GM11168 (cell line): ENCODE results near the gene ACOT8.

ENCODE experiments used
- in situ Hi-C: fragments of 300-500 bp; cut with MboI; formaldehyde crosslinking; loops from one replicate; pipeline ENCODE4 v1.12.0; 2022; ENCODE audit warnings: low sequenced_read_pairs; ENCODE audit not compliant: unreplicated experiment

ACOT8 gene

DNA sequence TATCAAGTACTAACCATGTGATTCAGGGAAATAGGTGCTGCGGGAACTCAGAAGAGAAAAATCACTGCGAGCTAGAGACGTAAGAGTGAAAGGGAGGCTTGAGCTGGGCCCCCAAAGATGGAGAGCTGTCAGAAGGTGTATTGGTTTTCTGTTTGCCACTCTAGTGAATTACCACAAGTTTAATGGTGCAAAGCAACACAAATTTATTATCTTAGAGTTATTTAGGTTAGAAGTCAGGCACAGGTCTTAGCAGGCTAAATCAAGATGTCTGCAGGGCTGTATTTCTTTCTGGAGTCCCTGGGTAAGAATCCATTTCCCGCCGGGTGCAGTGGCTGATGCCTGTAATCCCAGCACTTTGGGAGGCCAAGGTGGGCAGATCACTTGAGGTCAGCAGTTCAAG is 2.7 kb upstream of the ACOT8 start:
- in situ Hi-C loops = no loop called here

DNA sequence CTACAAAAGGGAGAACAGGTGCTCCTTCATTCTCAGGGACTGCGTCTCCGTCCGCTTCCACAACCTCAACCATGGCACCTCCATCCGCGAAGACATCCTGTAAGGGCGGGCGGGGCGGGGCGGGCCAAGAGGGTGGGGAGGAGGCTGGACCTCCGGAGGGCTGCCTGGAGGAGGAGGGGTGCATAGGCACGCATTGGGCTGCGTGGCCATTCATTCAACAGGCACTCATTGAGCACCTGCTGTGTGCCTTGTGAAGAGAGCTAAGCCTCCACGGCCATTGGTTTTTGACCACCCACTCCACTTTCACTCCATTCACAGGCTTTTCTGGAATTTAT is 657 bp upstream of the ACOT8 start:
- in situ Hi-C loops = no loop called here

DNA sequence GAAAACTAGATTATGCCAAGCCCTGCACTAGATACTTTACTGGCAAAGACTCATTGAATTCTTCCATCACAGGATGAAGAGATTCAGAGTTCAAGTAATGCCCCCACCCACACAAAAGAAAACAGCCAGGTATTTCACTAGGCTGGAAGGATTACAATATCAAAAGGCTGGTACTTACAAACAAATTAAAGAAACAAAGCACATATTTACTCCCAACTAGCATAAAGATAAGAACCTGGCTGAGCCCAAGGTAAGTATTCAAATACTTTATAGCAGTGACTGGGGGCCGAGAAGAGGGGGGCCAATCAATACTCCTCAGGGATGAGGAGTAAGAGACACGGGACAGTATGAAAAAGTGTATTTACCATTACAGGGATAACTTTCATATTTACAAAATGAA is 3.7 kb downstream of the ACOT8 start:
- in situ Hi-C loops = no loop called here

DNA sequence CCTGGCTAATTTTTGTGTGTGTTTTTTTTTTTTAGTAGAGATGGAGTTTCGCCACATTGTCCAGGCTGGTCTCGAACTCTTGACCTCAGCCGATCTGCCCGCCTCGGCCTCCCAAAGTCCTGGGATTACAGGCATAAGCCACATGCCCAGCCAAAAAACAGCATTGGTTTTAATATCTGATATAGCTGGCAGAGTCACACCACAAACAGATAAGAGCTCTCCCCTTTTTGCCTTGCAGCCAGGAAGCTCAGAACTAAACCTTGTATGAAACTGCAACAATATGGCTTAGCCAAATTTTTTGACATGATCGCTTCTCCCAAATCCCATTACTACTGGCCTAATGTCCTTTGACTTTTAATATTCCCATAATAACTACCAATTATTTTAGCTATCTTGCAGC is 4.9 kb downstream of the ACOT8 start:
- in situ Hi-C loops = no loop called here

DNA sequence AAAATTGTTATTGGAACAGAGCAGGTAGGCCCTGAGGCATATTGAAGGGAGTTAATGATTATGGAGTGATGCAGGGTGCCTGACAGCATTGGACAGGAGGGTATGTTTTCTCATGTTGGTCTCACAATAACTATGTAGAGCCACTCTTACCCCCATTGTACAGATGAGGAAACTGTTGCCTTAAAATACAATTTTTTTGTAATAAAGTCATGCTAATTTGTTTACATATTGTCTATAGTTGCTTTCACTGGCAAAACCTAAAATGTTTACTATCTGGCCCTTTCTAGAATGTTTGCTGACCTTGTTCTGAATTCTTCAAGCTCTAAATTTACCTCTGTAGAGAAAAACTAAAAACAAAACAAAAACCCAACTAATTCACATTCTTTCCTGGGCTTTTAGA is 5.7 kb downstream of the ACOT8 start:
- in situ Hi-C loops = no loop called here

DNA sequence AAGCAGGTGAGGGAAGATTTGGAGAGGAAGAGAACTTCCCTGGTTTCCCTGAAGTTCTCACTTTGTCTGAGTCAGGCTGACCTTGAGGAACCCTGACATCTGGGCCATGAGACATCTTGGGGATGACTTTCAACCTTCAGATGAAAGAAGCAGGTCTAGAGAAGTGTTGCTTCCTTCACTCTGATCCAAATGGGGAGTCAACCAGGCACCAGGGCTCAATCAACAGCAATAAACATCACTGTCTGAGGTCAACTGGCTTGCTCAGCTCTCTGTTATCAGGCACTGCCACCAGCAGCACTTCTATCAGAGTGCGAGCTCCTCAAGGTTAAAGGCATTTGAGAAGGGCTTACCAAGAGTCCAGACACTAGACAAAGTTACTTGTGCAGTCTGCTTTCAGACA is 6.3 kb downstream of the ACOT8 start:
- in situ Hi-C loops = no loop called here

DNA sequence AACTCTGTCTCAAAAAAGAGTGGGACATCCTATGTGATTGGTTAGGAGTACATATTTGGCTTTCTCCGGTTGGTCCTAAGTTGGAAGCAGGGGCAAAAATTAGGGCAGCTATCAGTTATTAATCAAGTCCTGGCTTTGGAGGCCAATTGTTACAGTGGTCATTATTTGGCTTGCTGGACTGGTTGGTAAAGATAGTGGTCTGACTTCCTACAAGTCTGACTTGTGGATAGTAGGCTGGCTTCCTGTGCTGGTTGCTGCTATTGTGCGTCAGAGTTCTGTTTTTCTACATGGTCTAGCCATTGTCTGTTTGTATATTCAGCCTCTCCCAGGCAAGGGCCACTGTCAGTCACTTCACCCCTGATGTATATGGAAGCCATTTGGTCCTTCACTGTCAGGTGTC is 7.0 kb downstream of the ACOT8 start:
- in situ Hi-C loops = no loop called here

DNA sequence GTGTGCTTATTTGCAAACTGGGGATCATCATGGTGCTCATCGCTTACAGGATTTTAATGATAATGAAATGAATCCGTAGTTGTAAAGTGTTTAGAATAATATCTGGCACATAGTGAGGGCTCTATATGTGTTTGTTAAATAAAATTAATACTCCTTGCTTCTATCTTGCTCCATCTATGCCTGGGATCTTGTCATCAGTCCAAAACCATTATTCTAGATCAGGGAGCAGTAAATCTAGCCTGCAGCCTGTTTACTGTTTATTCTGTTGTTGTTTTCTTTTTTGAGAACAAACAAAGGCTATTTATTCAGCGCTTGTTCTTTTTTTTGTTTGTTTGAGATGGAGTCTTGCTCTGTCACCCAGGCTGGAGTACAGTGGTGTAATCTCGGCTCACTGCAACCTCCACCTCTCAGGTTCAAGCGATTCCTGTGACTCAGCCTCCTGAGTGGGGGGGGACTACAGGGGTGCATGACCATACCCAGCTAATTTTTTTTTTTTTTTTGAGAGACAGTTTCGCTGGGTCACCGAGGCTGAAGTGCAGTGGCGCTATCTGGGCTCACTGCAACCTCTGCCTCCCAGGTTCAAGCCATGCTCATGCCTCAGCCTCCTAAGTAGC is 8.1 kb downstream of the ACOT8 start:
- in situ Hi-C loops = no loop called here

DNA sequence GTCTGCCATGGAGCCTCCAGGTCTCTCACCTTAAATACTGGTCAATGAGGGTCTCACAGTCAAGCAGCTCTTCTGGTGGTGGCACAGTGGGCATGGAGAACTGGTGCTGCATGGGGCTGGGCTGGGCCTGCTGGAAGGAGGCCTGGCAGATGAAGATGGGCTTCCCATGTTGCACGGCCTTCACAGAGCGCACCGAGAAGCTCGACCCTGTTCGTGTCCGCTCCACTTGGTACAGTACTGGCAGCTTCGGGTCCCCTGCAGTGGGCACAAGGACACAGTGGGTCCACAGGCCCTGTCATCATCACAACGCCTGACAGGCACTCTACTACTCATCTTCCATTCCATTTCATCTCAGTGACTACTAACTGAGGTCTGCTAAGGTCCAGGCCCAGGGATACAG is 8.8 kb downstream of the ACOT8 start:
- in situ Hi-C loops = no loop called here

DNA sequence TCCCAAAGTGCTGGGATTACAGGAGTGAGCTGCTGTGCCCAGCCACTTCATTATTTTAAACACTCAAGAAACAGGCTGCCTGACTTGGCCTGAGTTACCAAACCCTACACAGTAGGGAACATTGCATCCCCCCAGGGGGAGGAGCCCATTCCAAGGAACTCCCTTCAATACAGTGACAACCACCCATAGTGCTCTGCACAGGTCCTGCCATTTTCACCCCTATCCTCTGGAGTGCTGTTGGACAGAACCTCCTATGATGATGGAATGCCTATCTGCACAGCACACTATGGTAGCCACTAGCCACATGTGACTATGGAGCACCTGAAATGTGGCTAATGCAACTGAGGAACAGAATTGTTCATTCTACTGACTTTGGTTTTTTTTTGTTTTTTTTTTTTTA is 11.7 kb downstream of the ACOT8 start:
- in situ Hi-C loops = no loop called here

DNA sequence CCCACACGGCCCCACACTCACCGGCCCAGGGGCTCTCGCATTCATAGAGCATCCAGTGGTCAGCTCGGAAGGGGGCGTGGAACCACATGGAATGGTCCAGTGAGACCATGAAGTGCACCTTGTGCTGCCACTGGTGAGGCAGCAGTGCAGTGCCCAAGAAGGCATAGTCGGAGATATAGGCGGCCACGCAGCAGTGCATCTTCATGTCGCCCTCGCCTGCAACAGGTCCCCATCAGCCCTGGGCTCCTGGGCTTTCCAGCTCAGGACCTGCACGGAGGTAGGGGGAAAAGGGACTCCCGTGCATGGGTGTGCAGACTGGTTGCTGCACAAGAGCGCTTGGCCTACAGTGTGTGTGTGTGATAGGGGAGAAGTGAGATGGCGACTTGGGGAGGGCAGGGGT is 13.7 kb downstream of the ACOT8 start:
- in situ Hi-C loops = no loop called here

DNA sequence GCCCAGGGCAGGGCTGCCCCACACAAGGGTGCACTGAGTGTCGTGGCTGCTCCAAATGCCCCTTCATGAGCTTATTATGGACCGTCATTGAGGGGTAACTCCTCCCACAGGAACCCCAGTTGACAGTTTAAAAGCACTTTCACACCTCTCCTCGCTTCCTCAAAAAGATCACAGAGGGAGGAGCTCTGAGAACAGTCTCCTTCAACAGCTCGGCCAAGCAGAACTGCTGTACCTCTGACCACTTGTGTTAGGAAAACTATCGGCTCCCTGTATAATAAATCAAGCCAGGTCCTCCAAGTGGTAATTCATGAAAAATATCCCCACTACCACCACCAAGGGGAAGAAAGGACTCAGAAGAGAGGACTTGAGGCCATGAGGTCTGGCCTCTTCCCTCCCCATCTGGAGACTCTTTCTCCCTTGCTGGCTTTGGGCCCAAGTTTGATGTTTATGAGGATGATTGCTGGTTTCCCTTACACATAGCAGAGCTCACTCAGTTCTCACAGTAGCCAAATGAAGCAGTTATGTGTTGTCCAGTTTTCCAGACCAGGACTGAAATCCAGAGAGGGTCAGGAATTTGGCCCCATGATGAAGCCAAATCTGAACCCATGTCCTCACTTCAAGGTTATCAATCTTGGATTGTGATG is 14.9 kb downstream of the ACOT8 start:
- in situ Hi-C loops = no loop called here

DNA sequence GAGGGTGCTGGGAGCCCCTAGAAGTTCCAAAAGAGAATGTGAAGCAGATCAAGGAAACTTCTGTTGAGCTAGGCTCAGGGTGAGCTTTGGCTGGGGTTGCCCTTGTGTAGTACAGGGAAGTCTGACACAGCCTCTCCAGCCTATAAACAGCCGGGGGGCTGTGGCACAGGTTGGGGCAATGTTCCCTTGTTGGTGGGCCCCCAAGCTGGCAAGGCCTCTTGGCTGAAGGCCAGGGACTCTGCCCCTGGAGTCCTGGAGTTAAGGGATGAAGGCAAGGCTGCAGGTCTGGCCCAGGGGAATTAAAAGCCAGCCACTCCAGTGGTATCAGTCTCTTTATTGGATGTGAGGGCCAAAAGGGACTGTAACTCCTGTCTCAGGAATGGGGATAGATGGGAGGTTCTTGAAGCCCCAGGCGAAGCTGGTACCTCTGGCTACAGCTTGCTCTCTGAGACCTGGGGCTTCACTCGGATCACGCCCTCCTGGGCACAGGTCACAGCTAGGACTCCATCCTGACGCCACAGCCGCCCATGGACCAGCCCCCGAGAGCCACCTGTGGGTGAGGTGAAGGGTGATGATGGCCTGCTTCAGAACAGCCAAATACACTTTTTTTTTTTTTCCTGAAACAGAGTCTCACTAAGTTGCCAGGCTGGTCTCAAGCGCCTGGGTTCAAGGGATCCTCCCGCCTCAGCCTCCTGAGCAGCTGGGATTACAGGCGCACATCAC is 15.6 kb downstream of the ACOT8 start:
- in situ Hi-C loops = no loop called here

DNA sequence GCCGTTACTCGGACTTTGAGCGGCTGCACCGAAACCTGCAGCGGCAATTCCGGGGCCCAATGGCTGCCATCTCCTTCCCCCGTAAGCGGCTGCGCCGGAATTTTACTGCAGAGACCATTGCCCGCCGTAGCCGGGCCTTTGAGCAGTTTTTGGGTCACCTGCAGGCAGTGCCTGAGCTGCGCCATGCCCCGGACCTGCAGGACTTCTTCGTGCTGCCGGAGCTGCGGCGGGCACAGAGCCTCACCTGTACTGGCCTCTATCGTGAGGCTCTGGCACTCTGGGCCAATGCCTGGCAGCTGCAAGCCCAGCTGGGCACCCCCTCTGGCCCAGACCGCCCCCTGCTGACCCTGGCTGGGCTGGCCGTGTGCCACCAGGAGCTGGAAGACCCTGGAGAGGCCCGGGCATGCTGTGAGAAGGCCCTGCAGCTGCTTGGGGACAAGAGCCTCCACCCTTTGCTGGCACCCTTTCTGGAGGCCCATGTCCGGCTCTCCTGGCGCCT is 16.4 kb downstream of the ACOT8 start:
- in situ Hi-C loops = no loop called here

DNA sequence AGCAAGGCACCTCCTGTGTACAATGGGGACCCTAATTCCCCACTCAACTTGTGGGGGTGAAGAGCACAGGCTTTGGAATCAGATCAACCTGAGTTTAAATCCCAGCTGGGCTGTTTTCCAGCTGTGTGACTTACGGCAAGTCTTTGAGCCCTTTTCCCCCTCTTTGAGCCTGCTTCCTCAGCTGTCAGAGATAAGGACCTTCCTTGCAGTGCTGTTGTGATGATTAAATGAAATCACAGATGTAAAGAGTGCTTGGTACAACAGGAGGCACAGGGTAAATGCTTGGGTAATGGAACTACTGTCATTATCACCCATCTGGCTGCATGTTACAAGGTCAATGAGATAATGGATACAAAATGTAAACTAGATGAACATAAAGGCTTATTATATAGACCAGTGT is 20.4 kb downstream of the ACOT8 start:
- in situ Hi-C loops = no loop called here

DNA sequence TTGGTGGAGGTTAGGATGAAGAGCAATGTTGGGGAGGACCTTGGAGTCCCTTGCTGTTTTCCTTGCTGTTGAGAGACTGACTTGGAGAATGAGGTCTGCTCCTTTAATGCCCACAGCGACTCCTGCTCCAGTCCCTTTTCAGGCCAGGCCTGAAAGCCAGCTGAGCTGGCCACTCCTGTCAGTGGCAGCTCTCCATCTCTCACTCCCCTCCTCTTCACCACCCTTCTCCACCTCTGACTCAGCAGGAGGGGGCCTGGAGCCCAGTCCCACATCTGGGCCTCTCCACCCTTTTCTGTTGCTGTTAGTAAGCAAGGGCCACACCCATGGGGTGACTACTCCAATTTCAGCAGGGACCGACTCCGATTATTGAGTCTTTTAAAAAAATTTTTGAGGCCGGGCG is 21.4 kb downstream of the ACOT8 start:
- in situ Hi-C loops = no loop called here

DNA sequence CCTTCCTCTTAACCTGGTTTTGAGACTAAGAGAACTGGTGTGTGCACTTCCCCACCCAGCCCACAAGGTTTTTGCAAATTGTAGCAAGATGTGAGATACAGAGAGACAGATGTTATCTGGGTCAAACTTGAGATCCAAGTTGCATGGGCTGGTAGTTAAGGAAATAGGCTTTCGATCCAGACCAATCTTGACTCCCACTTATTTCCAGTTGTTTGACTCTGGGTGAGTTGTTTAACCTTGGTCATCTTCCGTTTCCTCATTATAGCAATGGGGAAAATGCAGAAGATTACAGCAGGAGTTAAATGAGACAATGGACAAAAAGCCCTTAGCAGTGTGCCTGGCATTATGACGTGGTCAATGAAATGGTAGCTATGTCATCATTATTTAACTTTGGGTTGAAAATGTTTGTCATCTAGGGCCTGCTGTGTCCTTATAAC is 21.8 kb downstream of the ACOT8 start:
- in situ Hi-C loops = no loop called here

DNA sequence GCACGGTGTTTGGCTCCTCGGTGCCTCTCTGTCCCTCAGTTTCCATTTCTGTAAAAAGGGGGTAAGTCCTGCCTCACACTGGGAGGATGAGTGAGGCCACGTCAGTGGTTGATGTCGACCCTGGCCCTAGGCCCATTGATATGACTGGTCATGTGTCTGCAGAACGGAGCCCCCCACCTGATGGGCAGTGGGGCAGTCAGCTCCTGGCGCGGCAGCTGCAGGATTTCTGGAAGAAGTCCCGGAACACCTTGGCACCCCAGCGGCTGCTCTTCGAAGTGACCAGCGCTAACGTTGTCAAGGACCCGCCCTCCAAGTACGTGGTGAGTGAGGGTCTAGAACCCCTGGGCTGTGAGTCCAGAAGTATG is 22.4 kb downstream of the ACOT8 start:
- in situ Hi-C loops = no loop called here

DNA sequence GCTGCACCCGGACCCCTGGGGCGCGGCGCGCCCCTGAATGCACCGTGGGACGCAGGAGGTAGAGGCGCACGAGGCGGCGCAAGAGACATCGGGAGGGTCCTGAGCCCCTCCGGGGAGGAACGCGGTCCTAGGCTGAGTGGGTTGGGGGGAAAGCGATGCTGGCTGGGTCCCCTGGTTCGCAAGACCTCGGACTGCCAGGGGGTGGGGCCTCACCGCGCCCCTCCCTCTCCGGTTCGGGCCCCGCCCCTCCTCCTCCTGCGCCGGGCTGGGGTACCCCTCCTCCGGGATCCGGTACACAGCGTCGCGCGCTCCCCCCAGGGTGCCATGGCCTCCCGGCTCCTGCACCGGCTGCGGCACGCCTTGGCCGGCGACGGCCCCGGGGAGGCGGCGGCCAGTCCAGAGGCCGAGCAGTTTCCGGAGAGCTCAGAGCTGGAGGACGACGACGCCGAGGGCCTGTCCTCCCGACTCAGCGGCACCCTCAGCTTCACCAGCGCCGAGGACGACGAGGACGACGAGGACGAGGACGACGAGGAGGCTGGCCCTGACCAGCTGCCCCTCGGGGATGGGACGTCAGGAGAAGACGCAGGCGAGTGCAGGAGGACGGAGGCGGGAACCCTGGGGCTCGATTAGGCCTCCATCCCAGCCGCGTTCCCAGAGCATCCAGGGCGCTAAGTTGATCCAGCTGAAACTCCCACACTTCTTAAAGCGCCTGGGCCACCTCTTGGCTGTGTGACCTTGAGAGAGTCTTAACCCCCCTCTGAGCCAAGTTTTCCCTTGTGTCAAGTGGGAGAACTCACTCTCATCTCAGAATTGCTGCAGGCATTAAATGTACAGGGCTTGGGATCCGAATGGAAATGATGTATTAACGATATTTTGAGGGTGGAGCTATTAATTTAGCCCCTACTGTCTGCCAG is 23.1 kb downstream of the ACOT8 start:
- in situ Hi-C loops = no loop called here

DNA sequence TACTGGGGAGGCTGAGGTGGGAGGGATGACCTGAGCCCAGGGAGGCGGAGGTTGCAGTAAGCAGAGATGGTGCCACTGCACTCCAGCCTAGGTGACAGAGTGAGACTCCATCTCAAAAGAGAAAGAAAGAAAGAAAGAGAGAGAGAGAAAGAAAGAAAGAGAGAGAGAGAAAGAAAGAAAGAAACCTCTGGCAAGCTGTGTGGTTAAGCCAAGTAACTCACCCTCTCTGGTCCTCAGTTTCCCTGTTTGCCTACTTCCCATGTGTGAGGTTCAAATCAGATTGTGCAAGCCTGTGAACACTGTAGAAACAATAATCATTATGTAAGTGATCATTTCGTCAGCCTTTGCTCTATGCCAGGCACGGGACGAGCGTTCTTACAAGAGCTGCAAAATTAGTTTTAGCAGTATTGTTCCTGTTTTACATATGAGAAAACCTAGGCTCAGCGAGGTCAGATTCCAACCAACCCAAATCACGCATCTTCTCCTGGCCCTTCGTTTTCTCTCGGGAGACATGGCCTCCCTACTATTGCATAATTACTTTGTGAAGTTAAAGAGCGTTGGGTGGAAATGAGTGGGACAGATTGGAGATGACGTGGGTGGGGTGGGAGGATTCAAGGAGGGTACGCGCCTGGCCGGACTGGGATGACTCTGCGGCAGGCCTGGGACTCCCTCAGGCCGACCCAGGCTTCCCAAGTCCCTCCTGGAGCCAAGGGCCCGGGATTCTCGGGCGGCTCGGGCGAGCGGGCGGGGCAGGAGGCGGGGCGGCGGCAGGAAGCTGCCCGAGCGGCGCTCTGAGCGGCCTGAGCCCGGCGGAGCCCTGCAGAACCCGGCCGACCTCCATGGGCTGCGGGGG is 23.9 kb downstream of the ACOT8 start, which contains the start of gene SNX21:
TSS of gene SNX21 (plus strand) at position 770 of the 853 bp plus-strand sequence. CDS start 121 bp downstream, outside the sequence.
- in situ Hi-C loops = no loop called here
